GM19099 (cell line): ENCODE data around the gene NFKBIA.

Experiments used
- POLR2A ChIP-seq: IDR thresholded peaks from 3 replicates; pipeline ENCODE4 v1.6.1; 2011; ENCODE audit warnings: low read depth; ENCODE audit not compliant: insufficient read length; ENCODE audit errors: extremely low read depth

Gene NFKBIA

GRCh38 chr14:35400648-35401421 is 3.7 kb downstream of the NFKBIA start:
- peak; percentile 59 for TF ChIP-seq POLR2A

- peak; percentile 28 for TF ChIP-seq POLR2A
Observed at GRCh38 chr14:35399083-35399937, 5.2 kb downstream of the NFKBIA start.

- TF ChIP-seq POLR2A, result no peak
Observed at GRCh38 chr14:35398071-35398584, 6.4 kb downstream of the NFKBIA start.

- TF ChIP-seq POLR2A, result no peak
Observed at GRCh38 chr14:35395283-35395682, 9.3 kb downstream of the NFKBIA start.

- no peak for TF ChIP-seq POLR2A
Observed at GRCh38 chr14:35394326-35395013, 10.1 kb downstream of the NFKBIA start.

GRCh38 chr14:35393826-35394225 is 10.7 kb downstream of the NFKBIA start:
- TF ChIP-seq POLR2A, result no peak

- TF ChIP-seq POLR2A, result no peak
Observed at GRCh38 chr14:35392103-35392502, 12.4 kb downstream of the NFKBIA start.

GRCh38 chr14:35391388-35391710 is 13.2 kb downstream of the NFKBIA start:
- no peak for TF ChIP-seq POLR2A

GRCh38 chr14:35390577-35391387 is 13.8 kb downstream of the NFKBIA start:
- no peak for TF ChIP-seq POLR2A

GRCh38 chr14:35389315-35389667 is 15.3 kb downstream of the NFKBIA start:
- no peak for TF ChIP-seq POLR2A

- TF ChIP-seq POLR2A, result no peak
Observed at GRCh38 chr14:35388656-35389314, 15.8 kb downstream of the NFKBIA start.

- no peak for TF ChIP-seq POLR2A
Observed at GRCh38 chr14:35387713-35388579, 16.6 kb downstream of the NFKBIA start.

- no peak for TF ChIP-seq POLR2A
Observed at GRCh38 chr14:35387219-35387618, 17.3 kb downstream of the NFKBIA start.
